Stimulated activated CD4-positive, alpha-beta T cell treated with anti-CD3 and anti-CD28 coated beads, Interleukin-1b, Interleukin-23, amount 100 ng/mL, for 4 hours (primary cell): Measurements from ENCODE around the gene UGT1A7.
"Not testable (repeated sequence)": the region's sequence is repeated elsewhere in the genome, so short reads cannot be mapped to it uniquely, and the experiment has no call there.

Experiments used
- DNase-seq, 2 donors: peaks; one replicate each; pipeline ENCODE4 v3.0.0-alpha.2; 2020; ENCODE audit warnings: low read depth in 2 of 2

UGT1A7 gene

DNA sequence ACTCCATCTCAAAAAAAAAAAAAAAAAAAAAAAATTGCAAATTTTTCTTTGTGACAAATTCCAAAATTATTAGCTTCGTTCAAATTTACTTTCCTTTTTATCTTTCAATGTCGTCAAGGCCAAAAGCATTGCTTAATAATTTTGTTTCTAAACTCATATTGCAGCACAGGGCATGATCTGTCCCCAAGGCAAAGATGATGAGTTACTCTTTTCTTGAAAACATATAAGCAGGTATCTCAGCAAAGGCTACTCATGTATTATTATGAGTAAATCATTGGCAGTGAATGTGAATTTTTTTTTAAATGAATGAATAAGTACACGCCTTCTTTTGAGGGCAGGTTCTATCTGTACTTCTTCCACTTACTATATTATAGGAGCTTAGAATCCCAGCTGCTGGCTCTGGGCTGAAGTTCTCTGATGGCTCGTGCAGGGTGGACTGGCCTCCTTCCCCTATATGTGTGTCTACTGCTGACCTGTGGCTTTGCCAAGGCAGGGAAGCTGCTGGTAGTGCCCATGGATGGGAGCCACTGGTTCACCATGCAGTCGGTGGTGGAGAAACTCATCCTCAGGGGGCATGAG is at the start of gene UGT1A7:
TSS of gene UGT1A7 (plus strand) at position 381 of the 579 bp plus-strand sequence. CDS start at position 418, 37 bp downstream.
- DNase-seq = no peak

DNA sequence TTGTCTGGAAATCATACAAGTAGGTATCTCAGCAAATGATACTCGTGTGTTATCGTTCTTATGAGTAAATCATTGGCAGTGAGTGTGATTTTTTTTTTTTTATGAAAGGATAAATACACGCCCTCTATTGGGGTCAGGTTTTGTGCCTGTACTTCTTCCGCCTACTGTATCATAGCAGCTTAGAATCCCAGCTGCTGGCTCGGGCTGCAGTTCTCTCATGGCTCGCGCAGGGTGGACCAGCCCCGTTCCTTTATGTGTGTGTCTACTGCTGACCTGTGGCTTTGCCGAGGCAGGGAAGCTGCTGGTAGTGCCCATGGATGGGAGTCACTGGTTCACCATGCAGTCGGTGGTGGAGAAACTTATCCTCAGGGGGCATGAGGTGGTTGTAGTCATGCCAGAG is 45.4 kb upstream of the UGT1A7 start, which contains the start of gene UGT1A10:
TSS of gene UGT1A10 (plus strand) at position 143 of the 400 bp plus-strand sequence. CDS start at position 218, 75 bp downstream.
- DNase-seq = not testable (repeated sequence)

DNA sequence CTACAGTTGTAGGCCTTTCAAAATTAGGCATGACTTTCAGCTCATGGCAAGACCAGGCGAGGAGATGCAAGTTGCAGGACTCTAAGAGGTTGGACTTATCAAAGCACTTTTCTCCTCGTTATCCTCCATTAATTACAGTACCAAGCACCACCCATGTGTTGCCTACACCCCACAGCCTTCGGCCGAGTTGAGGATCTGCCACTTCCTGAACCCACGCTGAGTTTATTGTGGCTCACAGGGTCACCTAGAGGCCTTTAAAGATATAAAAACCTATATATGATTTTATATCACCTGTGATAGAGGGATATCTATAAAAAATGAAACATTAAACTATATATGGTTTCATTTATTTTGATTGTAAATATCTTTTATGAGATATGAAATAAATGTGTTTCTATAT is 42.9 kb upstream of the UGT1A7 start:
- no peak for DNase-seq

DNA sequence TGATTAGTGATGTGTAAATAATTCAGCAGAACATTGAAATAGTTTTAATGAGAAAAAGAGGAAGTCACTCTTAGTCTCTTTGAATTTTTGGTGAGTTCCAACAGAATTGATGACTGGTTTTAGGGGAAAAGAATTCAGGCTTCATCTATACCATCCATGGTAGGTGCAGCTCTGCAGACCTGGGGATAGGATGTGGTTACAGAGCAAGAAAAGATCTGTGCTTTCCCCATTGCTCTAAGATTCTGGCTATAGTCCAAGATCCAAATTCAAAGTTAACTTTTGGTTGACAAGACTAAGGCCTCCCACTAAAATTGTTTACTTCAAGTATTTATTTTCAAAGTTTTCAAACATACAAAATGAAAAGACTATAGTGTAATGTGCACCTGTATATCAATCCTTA is 41.8 kb upstream of the UGT1A7 start:
- no peak for DNase-seq

DNA sequence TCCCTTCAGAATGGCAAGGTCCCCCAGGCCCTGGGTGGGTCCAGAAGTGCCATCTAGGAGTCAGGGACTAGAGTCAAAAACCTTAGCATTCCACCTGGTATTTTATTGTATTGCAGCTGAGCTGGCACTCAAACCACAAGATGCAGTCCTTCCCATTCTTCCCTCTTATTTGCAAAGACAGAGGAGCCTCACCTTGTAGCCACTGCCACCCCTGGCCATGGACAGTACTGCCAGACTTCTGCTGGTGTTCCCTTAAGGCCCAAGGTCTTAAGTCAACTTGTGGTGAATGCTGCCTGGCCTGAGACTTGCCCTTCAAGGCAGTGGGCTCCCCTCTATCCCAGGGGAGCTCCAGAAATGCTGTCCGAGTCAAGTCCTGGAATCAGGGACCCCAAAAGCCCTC is 38.6 kb upstream of the UGT1A7 start:
- no peak for DNase-seq

DNA sequence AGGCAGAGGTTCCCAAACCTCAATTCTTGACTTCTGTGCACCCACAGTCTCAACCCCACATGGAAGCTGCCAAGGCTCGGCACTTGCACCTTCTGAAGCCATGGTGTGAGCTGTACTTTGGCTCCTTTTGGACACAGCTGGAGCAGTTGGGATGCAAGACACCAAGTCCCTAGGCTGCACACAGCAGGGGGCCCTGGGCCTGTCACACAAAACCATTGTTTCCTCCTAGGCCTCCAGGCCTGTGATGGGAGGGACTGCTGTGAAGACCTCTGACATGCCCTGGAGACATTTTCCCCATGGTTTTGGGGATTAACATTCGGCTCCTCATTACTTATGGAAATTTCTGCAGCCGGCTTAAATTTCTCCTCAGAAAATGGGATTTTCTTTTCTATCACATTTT is 35.7 kb upstream of the UGT1A7 start:
- DNase-seq = not testable (repeated sequence)

DNA sequence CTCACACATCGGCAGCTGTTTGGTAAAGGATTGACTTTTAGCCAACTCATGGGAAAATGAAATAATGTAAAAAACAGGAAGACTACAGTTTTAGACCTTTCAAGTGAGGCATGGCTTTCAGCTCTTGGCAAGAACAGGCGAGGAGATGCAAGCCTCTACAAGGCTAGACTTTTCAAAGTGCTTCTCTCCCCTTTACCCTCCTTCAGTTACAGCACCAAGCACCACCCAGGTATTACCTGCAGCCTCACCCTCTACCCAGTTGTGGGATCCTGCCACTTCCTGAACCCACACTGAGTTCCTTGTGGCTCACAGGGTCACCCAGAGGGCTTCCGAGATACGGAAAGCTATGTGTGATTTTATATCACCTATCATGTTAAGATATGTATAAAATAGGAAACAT is 30.7 kb upstream of the UGT1A7 start:
- DNase-seq = no peak

DNA sequence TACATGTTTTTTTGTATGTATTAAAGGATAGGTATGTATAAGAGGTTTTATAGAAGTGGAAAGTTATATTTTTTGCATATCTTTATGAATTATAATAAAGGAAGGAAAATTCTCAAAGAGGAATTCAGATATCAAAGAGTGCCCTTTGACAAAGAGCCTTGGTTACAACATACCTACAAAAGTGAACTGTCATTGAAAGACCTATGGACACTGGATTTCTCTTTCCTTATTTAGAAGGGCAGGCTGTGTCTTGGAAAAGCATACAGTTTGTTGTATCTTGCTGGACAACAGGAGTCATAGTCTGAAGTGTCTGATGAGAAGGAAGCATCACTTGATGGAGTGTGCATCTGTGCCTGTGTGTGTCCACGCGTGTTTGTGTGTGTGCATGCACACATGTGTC is 30.3 kb upstream of the UGT1A7 start:
- DNase-seq = no peak

DNA sequence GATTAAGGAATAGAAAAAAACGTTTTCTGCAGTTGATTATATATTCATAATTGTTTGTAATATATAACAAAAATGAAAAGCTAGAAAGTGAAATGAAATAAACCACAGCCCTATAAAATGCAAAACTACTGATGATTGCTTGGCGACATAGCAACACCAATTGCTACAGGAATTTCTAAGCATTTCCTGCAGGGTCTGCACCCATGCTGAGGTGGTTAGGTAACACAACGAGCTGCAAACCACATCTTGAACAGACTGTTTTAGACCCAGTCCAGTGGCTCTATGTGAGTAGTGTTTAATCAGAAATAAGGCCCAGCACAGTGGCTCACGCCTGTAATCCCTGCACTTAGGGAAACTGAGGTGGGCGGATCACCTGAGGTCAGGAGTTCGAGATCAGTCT is 27.2 kb upstream of the UGT1A7 start:
- DNase-seq = no peak

DNA sequence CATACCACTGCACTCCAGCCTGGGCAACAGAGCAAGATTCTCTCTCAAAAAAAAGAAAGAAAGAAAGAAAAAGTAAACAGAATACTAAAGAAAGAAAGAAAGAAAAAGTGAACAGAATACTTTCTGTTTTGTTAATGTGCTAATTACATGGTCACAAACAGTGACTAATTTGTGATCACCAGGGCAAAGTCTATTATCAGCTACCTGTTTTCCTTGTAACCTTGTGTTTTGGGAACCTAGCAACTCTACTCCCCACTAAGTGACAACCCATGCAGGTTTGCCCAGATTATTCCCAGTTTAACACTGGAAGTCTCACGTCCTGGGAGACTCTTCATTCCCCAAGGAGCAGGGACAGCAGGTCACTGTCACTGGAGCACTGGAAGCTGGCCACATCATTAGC is 26.7 kb upstream of the UGT1A7 start:
- no peak for DNase-seq

DNA sequence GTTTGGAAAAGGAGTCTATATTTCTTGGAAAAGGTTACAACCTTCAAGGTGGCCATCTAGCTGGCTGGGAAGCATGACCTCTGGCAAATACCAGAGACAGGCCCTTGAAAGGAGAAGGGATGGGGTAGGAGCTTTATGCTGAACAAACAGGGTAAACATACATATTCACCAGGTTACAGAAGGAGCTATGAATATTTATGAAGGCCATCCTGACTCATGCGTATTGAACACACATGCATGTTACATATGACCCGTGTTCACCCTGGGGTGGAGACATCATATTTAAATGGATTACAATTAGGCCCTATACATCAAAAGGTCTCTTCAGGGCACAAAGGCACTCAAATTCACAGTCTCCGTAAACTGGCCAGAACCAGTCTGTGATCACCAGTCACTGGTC is 25.8 kb upstream of the UGT1A7 start:
- not testable (repeated sequence) for DNase-seq

DNA sequence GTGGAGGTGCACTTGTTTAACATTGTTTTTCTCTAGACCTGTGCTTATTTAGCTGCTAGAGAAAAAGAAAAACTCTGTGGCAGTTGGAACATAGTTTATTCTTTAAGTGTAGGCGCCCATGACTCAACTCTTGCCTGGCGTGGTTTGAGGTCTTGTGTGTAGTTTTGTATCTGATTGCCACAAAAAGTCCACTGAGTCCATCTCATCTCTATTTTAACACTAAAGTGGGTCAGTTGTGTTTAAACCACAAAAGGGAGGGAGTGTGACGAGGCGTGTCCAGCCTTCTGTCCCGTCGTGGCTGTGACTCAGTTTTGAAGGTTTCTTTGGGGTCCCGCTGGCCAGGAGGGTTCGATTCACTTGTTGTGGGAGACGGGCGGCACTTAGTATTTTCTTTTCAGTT is 25.3 kb upstream of the UGT1A7 start:
- no peak for DNase-seq

DNA sequence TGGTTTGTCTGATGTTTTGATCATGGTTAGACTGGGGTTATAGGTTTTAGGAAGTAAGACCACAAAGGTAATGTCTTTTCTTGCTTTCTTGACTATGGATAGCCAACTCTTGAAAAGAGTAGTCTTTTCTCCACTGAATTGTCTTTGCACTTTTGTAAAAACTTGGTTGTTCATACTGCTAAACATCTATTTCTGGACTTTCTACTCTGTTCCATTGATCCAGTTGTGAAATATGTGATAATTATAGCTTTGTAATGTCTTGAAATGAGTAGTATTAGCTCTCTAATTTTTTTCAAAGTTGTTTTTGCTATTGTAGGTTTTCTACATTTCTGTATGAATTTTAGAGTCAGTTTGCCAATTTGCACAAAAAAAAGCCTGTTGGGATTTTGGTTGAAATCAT is 23.1 kb upstream of the UGT1A7 start:
- DNase-seq = no peak

DNA sequence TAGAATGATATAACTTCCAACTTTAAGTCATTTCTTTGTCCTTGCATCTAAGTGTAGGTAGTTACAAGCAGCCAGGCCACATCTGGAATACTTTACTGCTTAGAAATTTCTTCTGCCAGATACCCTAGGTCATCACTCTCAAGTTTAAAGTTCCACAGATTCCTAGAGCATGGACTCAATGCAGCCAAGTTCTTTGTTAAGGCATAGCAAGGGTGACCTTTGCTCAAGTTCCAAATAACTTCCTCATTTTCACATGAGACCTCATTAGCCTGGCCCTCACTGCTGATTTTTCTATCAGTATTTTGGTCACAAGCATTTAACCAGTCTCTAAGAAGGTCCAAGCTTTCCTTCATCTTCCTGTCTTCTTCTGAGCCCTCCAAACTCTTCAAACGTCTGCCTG is 17.8 kb upstream of the UGT1A7 start:
- DNase-seq = no peak

DNA sequence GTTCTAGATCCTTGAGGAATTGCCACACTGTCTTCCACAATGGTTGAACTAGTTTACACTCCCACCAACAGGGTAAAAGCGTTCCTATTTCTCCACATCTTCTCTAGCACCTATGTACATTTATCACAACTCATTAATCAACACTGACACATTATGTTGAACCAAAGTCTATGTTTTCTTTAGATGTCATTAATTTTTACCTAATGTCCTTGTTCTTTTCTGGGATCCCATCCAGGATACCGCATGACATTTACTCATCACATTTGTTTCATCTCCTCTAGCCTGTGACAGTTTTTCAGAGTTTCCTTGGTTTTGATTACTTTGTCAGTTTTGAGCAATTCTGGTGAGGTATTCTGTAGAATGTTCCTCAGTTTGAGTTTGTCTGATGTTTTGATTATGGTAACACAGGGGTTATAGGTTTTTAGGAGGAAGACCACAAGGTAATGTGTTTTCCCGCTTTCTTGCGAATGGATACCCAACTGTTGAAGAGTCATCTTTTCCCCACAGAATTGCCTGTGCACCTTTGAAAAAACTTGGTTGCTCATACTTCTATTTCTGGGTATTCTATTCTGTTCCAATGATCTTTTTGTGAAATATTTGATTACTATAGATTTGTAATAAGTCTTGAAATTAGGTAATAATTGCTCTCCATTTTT is 13.0 kb upstream of the UGT1A7 start:
- no peak for DNase-seq

DNA sequence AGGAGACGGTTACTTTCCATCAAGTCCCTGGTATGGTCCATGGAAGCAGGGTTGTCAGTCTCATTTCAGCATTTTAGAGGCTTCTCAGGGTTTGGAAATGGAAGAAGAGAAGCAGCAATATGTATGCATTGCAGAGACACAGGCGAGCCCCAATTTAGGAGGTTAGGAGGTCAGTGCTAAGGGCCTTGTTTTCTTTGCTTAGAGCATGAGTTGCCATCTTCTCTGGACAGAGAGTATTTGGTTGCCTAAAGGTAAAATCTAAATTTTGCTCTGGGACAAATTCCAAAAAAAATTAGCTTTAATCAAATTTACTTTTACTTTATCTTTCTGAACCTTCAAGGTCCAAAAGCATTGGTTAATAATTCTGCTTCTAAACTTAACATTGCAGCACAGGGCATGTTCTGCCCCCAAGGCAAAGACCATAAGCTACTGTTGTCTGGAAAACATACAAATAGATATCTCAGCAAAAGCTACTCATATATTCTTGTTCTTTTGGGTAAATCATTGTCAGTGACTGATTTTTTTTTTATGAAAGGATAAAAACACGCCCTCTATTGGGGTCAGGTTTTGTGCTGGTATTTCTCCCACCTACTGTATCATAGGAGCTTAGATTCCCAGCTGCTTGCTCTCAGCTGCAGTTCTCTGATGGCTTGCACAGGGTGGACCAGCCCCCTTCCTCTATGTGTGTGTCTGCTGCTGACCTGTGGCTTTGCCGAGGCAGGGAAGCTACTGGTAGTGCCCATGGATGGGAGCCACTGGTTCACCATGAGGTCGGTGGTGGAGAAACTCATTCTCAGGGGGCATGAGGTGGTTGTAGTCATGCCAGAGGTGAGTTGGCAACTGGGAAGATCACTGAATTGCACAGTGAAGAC is 10.2 kb upstream of the UGT1A7 start, which contains the start of gene UGT1A9:
TSS of gene UGT1A9 (plus strand) at position 609 of the 872 bp plus-strand sequence. CDS start at position 646, 37 bp downstream.
- DNase-seq = no peak

DNA sequence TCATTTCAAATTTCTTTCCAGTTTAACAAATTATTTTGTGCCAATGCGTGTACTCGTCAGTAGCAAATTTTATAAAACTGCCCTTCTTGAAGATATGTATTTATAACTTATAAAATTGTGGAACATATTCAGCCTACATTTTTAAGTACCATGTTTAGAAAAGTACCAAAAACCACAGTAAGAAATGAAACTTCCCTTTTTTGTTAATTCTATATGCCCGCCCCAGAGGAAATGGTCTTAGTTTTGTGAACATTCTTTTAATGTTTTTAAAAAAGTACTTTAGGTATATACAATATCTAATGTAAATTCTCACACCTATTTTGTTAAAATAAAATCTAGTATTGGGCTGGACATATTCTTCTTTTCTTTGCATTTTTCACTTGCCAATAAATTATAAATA is 8.8 kb upstream of the UGT1A7 start:
- DNase-seq = no peak

DNA sequence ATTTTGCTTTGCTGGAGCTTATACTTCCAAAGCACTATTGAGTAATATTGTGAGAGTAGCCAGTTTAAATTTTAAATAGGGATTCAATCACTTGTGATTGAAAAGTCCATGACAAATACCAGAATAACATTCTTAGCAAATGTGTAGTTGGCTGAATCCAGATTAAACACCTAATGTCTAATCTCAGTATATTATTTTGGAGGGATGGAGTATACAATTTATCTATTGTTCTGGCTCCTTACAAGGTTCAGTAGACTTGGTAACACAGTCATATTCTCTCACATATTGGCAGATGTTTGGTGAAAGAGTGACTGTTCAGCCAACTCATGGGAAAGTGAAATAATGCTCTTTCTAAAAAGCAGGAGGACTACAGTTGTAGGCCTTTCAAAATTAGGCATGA is 7.8 kb upstream of the UGT1A7 start:
- no peak for DNase-seq

DNA sequence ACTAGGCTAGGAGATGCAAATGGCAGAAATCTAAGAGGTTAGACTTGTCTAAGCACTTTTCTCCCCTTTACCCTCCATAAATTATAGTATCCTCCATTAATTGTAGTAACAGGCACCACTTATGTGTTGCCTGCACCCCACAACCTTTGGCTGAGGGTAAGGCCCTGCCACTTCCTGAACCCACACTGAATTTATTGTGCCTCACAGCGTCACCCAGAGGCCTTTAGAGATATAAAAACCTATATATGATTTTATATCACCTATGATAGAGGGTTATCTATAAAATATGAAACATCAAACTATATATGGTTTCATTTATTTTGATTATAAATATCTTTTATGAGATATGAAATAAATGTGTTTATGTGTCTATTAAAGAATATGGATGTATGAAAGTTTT is 7.4 kb upstream of the UGT1A7 start:
- no peak for DNase-seq

DNA sequence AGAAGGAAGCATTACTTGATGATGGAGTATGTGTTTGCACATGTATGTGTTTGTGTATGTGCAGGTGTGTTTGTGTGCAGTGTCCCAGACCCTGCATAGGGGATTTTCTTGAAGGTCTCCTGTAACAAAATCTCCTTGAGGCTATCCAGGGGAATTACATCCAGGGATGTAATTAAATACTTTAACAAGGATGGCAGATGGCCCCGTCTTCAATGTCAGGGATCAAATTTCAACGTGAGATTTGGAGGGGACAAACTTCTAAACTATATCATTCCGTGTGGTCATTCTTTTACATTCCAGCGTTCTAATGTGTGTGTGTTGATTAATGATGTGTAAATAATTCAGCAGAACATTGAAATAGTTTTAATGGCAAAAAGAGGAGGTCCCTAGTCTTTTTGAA is 6.7 kb upstream of the UGT1A7 start:
- no peak for DNase-seq

DNA sequence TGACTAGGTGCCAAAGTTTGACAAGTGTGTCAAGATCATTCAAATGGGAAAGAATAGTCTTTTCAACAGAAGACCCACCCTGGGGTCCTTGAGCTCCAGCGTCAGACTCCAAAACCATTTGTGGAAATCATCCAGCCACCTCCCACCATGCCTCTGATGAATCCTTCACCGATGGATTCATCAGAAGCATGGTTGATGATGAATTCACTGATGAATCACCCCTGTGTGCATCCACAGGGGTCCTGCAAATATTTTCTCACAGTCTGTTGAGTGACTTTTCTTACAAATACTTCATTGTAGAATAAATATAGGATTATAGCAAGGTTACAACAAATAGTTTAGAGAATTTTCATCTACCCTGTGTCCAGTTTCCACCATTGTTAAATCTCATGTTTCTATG is 5.7 kb upstream of the UGT1A7 start:
- DNase-seq = no peak

DNA sequence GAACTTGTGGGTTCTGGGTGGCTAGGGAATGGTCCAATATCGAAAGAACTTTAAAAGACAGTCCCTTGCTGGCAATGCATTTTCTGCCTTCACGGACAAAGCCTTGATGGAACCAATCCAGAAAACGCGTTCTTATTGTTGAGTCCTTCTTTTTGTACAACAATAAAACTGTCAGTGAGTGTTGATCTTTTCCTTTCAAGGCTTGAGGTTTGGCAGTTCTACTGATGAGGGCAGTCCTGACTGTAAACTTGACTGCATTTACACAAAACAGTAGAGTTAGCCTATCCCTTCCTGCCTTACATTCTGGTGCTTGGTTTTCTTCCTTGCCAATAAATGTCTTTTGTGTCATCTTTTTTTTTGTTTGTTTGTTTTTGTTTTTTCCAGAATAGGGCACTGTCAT is 2.5 kb upstream of the UGT1A7 start:
- no peak for DNase-seq
